ENCODE results near the gene PTPN11. TPM values are rescaled to one million over a fixed set of nuclear protein-coding genes. Genes with fewer than 3 reads are reported as not detected.
"Not testable (repeated sequence)": the region's sequence is repeated elsewhere in the genome, so short reads cannot be mapped to it uniquely, and the experiment has no call there.

Gene PTPN11
- total and polyA plus RNA-seq, 2 experiments from 2014 or later: 87.0 to 94.7 TPM

- TF ChIP-seq ZNF462 (CRISPR knock-in tag; IDR thresholded peaks at IDR 0.05) (no peak), ZNF331 (CRISPR knock-in tag; IDR thresholded peaks at IDR 0.05; ENCODE audit: low read depth) (no peak), STAT1 (IDR thresholded peaks at IDR 0.05; ENCODE audit: unreplicated experiment) (no peak), CREB1 (CRISPR knock-in tag; IDR thresholded peaks at IDR 0.05; ENCODE audit: low read depth) (no peak), JUNB (IDR thresholded peaks at IDR 0.05; ENCODE audit: unreplicated experiment) (no peak), NANOG (IDR thresholded peaks at IDR 0.05; ENCODE audit: borderline replicate concordance) (no peak), ETS1 (IDR thresholded peaks at IDR 0.05) (no peak)
Measured at GRCh38 chr12:112433551-112433950, 14.8 kb downstream of the PTPN11 start (continued).

- Histone ChIP-seq H3K79me2 (replicated peaks; ENCODE audit: insufficient read depth) (peaks cover 96% of the 10 kb centered on the region), H4K20me1 (replicated peaks; ENCODE audit: insufficient read depth) (peaks cover 26% of the 10 kb centered on the region)
- not testable (repeated sequence) for H3K4me3 ChIP-seq; H3K27me3 Mint-ChIP-seq (ENCODE audit: insufficient read depth, low read depth, poor library complexity); H3K9me3 Mint-ChIP-seq; DNase-seq (ENCODE audit: low spot score); H3F3A ChIP-seq (replicated peaks; ENCODE audit: low read depth); H3K27ac ChIP-seq (ENCODE audit: low read depth); H3K4me3 Mint-ChIP-seq; H3K36me3 ChIP-seq (ENCODE audit: insufficient read depth); H3K27ac Mint-ChIP-seq; H3K4me2 ChIP-seq; H3K4me1 Mint-ChIP-seq; H2AFZ ChIP-seq; ATAC-seq; H3K9me2 ChIP-seq (ENCODE audit: insufficient read depth); H3K27me3 ChIP-seq (ENCODE audit: insufficient read depth); H3K4me1 ChIP-seq (ENCODE audit: insufficient read depth); H3K36me3 Mint-ChIP-seq (ENCODE audit: low read depth)
Measured at GRCh38 chr12:112438645-112439044, 19.9 kb downstream of the PTPN11 start.
